ENCODE data around the gene BEST2. TPM values are rescaled to one million over a fixed set of nuclear protein-coding genes. Genes with fewer than 3 reads are reported as not detected.
A peak's percentile ranks its signal among the peaks of the same experiment; 100 is the strongest.

The BEST2 gene
- total and polyA plus RNA-seq, 2 donors (not counting 1 experiment from before 2014, with no cell fraction given) = not detected

GRCh38 chr19:12727745-12728433 lies 23.7 kb upstream of the BEST2 start:
- peaks cover 8% of the 10 kb centered on the region for H3K4me1 ChIP-seq (ENCODE audit: control insufficient read depth, extremely low read depth, insufficient read depth, low read length)
- no peak for DNase-seq (ENCODE audit: low read depth in 2 of 2)
- H3K79me2 ChIP-seq (ENCODE audit: control insufficient read depth, insufficient read depth, low read length) = peaks cover 39% of the 10 kb centered on the region
- H3K9me3 ChIP-seq (ENCODE audit: control insufficient read depth, insufficient read depth, low read depth, low read length) = no peaks in the 10 kb centered on the region
- no peaks in the 10 kb centered on the region for H3K27me3 ChIP-seq (ENCODE audit: control insufficient read depth, insufficient read depth, low read length)
- H3K4me2 ChIP-seq (ENCODE audit: extremely low read depth, insufficient read depth, low read length) = no peak overlapping the region
- no peak overlapping the region for H3K4me3 ChIP-seq (replicated peaks in 1 of 4; ENCODE audit: control extremely low read depth in 1 of 4, insufficient read depth in 1 of 4, low read depth in 3 of 4, low read length in 4 of 4)
- H3K27ac ChIP-seq (ENCODE audit: insufficient read depth, low read length) = no peak overlapping the region
- TF ChIP-seq EZH2 (IDR thresholded peaks at IDR 0.05; ENCODE audit: low read length, missing control alignments) = no peak
- no peak for TF ChIP-seq CTCF (conservative IDR thresholded peaks at IDR 0.05 in 1 of 2, IDR thresholded peaks at IDR 0.05 in 1 of 2; ENCODE audit: low read depth in 1 of 2, low read length in 2 of 2)
- H3K9ac ChIP-seq (ENCODE audit: insufficient read depth, low read length) = no peak overlapping the region
- peaks cover 22% of the 10 kb centered on the region for H3K36me3 ChIP-seq (ENCODE audit: control insufficient read depth, insufficient read depth, low read length)
- H2AFZ ChIP-seq (ENCODE audit: low read length) = no peak overlapping the region
- no peaks in the 10 kb centered on the region for H4K20me1 ChIP-seq (ENCODE audit: control insufficient read depth, extremely low read depth, insufficient read depth, low read length)

- H4K20me1 ChIP-seq (ENCODE audit: control insufficient read depth, extremely low read depth, insufficient read depth, low read length) = no peaks in the 10 kb centered on the region
- H3K4me2 ChIP-seq (ENCODE audit: extremely low read depth, insufficient read depth, low read length) = no peak overlapping the region
- no peaks in the 10 kb centered on the region for H3K27me3 ChIP-seq (ENCODE audit: control insufficient read depth, insufficient read depth, low read length)
- H3K36me3 ChIP-seq (ENCODE audit: control insufficient read depth, insufficient read depth, low read length) = peaks cover 22% of the 10 kb centered on the region
- H3K79me2 ChIP-seq (ENCODE audit: control insufficient read depth, insufficient read depth, low read length) = peaks cover 47% of the 10 kb centered on the region
- H3K4me1 ChIP-seq (ENCODE audit: control insufficient read depth, extremely low read depth, insufficient read depth, low read length) = peaks cover 8% of the 10 kb centered on the region
- H3K9ac ChIP-seq (ENCODE audit: insufficient read depth, low read length) = peak overlapping the region; percentile 5
- no peak overlapping the region for H3K27ac ChIP-seq (ENCODE audit: insufficient read depth, low read length)
- TF ChIP-seq EZH2 (IDR thresholded peaks at IDR 0.05; ENCODE audit: low read length, missing control alignments) (no peak), CTCF (conservative IDR thresholded peaks at IDR 0.05 in 1 of 2, IDR thresholded peaks at IDR 0.05 in 1 of 2; ENCODE audit: low read depth in 1 of 2, low read length in 2 of 2) (no peak)
- no peaks in the 10 kb centered on the region for H3K9me3 ChIP-seq (ENCODE audit: control insufficient read depth, insufficient read depth, low read depth, low read length)
- DNase-seq (ENCODE audit: low read depth in 2 of 2) = no peak
- no peak overlapping the region for H2AFZ ChIP-seq (ENCODE audit: low read length)
- H3K4me3 ChIP-seq (replicated peaks in 1 of 4; ENCODE audit: control extremely low read depth in 1 of 4, insufficient read depth in 1 of 4, low read depth in 3 of 4, low read length in 4 of 4) = no peak overlapping the region
These were observed 21.5 kb upstream of the BEST2 start for GRCh38 chr19:12730064-12730463.

GRCh38 chr19:12731337-12731736 lies 20.3 kb upstream of the BEST2 start:
- Histone ChIP-seq H3K79me2 (ENCODE audit: control insufficient read depth, insufficient read depth, low read length) (peaks cover 47% of the 10 kb centered on the region), H3K4me1 (ENCODE audit: control insufficient read depth, extremely low read depth, insufficient read depth, low read length) (peaks cover 8% of the 10 kb centered on the region), H3K36me3 (ENCODE audit: control insufficient read depth, insufficient read depth, low read length) (peaks cover 22% of the 10 kb centered on the region), H3K9ac (ENCODE audit: insufficient read depth, low read length) (no peak overlapping the region), H3K4me3 (replicated peaks in 1 of 4; ENCODE audit: control extremely low read depth in 1 of 4, insufficient read depth in 1 of 4, low read depth in 3 of 4, low read length in 4 of 4) (no peak overlapping the region), H3K27ac (ENCODE audit: insufficient read depth, low read length) (no peak overlapping the region), H3K9me3 (ENCODE audit: control insufficient read depth, insufficient read depth, low read depth, low read length) (no peaks in the 10 kb centered on the region), H4K20me1 (ENCODE audit: control insufficient read depth, extremely low read depth, insufficient read depth, low read length) (no peaks in the 10 kb centered on the region), H2AFZ (ENCODE audit: low read length) (no peak overlapping the region), H3K27me3 (ENCODE audit: control insufficient read depth, insufficient read depth, low read length) (no peaks in the 10 kb centered on the region), H3K4me2 (ENCODE audit: extremely low read depth, insufficient read depth, low read length) (no peak overlapping the region)
- TF ChIP-seq CTCF (conservative IDR thresholded peaks at IDR 0.05 in 1 of 2, IDR thresholded peaks at IDR 0.05 in 1 of 2; ENCODE audit: low read depth in 1 of 2, low read length in 2 of 2) (no peak), EZH2 (IDR thresholded peaks at IDR 0.05; ENCODE audit: low read length, missing control alignments) (no peak)
- no peak for DNase-seq (ENCODE audit: low read depth in 2 of 2)

All from fibroblast of lung (primary cell).